Measurements from ENCODE around the gene ISM1. TPM values are rescaled to one million over a fixed set of nuclear protein-coding genes. Genes with fewer than 3 reads are reported as not detected.

The ISM1 gene
- total RNA-seq, 1 donor from 2014 or later, result 0.98 TPM

DNA sequence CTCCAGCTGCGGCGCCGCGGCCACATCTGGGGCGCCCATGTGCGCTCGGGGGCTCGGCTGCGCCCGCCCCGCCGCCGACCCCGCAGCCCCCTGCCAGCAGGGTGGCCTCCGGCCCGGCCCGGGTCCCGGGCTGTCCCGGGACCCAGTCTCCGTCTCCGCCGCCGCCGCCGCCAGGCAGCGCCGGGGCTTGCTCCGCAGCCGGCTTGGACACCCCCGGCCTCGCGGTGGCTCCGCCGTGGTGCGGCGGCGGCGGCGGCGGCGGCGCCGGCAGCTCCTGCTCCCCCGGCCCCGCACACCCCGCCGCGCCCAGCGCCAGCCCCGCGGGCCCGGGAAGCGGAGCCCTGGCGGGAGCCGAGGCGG is 219 bp downstream of the ISM1 start:
- H3K9me3 ChIP-seq (ENCODE audit: insufficient read depth, low read depth, low read length), result no peaks in the 10 kb centered on the region
- H3K4me2 ChIP-seq (ENCODE audit: low read length), result peak overlapping the region; percentile 78
- H3K79me2 ChIP-seq (ENCODE audit: insufficient read depth, low read length), result no peaks in the 10 kb centered on the region
- peak overlapping the region; percentile 42 for H3K4me3 ChIP-seq (ENCODE audit: insufficient read depth, low read depth, low read length)
- H3K9me3 Mint-ChIP-seq (ENCODE audit: unreplicated experiment), result no peaks in the 10 kb centered on the region
- H3K4me1 Mint-ChIP-seq (ENCODE audit: low read depth, unreplicated experiment), result peaks cover 1% of the 10 kb centered on the region
- peaks cover 52% of the 10 kb centered on the region for H3K27me3 ChIP-seq (ENCODE audit: insufficient read depth, low read length)
- H3K27ac ChIP-seq (ENCODE audit: low read depth, low read length), result no peak overlapping the region
- DNase-seq (ENCODE audit: low read depth), result no peak
- H3K4me3 Mint-ChIP-seq (ENCODE audit: unreplicated experiment), result no peak overlapping the region
- FAIRE-seq, result no peak
- H3K4me1 ChIP-seq (ENCODE audit: insufficient read depth, low read length), result peaks cover 5% of the 10 kb centered on the region
- H4K20me1 ChIP-seq (ENCODE audit: insufficient read depth, low read length), result no peaks in the 10 kb centered on the region
- H3K27me3 Mint-ChIP-seq (ENCODE audit: low read depth, unreplicated experiment), result peaks cover 65% of the 10 kb centered on the region
- no peak overlapping the region for H3K27ac Mint-ChIP-seq (ENCODE audit: unreplicated experiment)
- no peak overlapping the region for H3K9ac ChIP-seq (ENCODE audit: low read length)
- TF ChIP-seq, protein P1, sequence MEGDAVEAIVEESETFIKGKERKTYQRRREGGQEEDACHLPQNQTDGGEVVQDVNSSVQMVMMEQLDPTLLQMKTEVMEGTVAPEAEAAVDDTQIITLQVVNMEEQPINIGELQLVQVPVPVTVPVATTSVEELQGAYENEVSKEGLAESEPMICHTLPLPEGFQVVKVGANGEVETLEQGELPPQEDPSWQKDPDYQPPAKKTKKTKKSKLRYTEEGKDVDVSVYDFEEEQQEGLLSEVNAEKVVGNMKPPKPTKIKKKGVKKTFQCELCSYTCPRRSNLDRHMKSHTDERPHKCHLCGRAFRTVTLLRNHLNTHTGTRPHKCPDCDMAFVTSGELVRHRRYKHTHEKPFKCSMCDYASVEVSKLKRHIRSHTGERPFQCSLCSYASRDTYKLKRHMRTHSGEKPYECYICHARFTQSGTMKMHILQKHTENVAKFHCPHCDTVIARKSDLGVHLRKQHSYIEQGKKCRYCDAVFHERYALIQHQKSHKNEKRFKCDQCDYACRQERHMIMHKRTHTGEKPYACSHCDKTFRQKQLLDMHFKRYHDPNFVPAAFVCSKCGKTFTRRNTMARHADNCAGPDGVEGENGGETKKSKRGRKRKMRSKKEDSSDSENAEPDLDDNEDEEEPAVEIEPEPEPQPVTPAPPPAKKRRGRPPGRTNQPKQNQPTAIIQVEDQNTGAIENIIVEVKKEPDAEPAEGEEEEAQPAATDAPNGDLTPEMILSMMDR (IDR thresholded peaks at IDR 0.05; ENCODE audit: insufficient read depth, low read depth, low read length), result no peak
- no peak for TF ChIP-seq EZH2 (IDR thresholded peaks at IDR 0.05; ENCODE audit: insufficient read depth, low read length)
- H2AFZ ChIP-seq (ENCODE audit: low read depth, low read length), result no peak overlapping the region
- no peaks in the 10 kb centered on the region for H3K36me3 Mint-ChIP-seq (ENCODE audit: low read depth, unreplicated experiment)
- no peaks in the 10 kb centered on the region for H3K36me3 ChIP-seq (ENCODE audit: insufficient read depth, low read length)

DNA sequence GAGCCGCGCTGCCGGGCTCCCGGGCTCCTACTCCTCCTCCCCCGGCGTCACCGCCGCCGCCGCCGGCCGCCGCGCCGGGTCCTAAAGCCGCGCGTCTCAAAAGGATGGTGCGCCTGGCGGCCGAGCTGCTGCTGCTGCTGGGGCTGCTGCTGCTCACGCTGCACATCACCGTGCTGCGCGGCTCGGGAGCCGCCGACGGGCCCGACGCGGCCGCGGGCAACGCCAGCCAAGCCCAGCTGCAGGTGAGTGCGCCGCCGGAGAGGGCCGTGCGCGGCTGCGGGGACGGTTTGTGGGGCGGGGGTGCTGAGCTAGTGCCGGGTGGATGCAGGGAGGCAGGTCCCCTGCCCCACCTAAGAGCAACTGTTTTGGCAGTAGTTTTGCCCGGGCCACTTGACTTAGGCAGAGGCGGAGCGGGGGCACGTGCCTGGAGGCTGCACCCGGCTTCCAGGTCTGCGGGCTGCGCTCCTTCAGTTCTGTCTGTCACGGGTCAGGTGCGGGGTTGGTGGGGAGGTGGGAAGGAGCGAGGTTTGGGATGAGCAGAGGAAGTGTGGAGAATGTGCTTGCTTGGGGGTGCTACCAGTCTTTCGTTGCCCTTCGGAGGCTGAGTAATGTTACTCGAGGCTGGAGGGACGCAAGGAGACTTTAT is 722 bp downstream of the ISM1 start:
- H3K27me3 ChIP-seq (ENCODE audit: insufficient read depth, low read length), result peaks cover 52% of the 10 kb centered on the region
- H3K36me3 Mint-ChIP-seq (ENCODE audit: low read depth, unreplicated experiment), result no peaks in the 10 kb centered on the region
- H3K27ac ChIP-seq (ENCODE audit: low read depth, low read length), result no peak overlapping the region
- DNase-seq (ENCODE audit: low read depth) (peak; percentile 42), FAIRE-seq (no peak)
- H3K9me3 Mint-ChIP-seq (ENCODE audit: unreplicated experiment), result no peaks in the 10 kb centered on the region
- no peaks in the 10 kb centered on the region for H4K20me1 ChIP-seq (ENCODE audit: insufficient read depth, low read length)
- H3K36me3 ChIP-seq (ENCODE audit: insufficient read depth, low read length), result no peaks in the 10 kb centered on the region
- H3K4me3 ChIP-seq (ENCODE audit: insufficient read depth, low read depth, low read length), result peak overlapping the region; percentile 42
- H3K27me3 Mint-ChIP-seq (ENCODE audit: low read depth, unreplicated experiment), result peaks cover 60% of the 10 kb centered on the region
- H3K27ac Mint-ChIP-seq (ENCODE audit: unreplicated experiment), result no peak overlapping the region
- peak overlapping the region; percentile 52 for H2AFZ ChIP-seq (ENCODE audit: low read depth, low read length)
- peaks cover 1% of the 10 kb centered on the region for H3K4me1 Mint-ChIP-seq (ENCODE audit: low read depth, unreplicated experiment)
- H3K4me2 ChIP-seq (ENCODE audit: low read length), result peak overlapping the region; percentile 78
- no peaks in the 10 kb centered on the region for H3K79me2 ChIP-seq (ENCODE audit: insufficient read depth, low read length)
- H3K4me1 ChIP-seq (ENCODE audit: insufficient read depth, low read length), result peaks cover 5% of the 10 kb centered on the region
- peak overlapping the region; percentile 86 for H3K4me3 Mint-ChIP-seq (ENCODE audit: unreplicated experiment)
- H3K9me3 ChIP-seq (ENCODE audit: insufficient read depth, low read depth, low read length), result no peaks in the 10 kb centered on the region
- peak; percentile 69 for TF ChIP-seq EZH2 (IDR thresholded peaks at IDR 0.05; ENCODE audit: insufficient read depth, low read length)
- TF ChIP-seq, protein P1 (IDR thresholded peaks at IDR 0.05; ENCODE audit: insufficient read depth, low read depth, low read length), result no peak
- no peak overlapping the region for H3K9ac ChIP-seq (ENCODE audit: low read length)

DNA sequence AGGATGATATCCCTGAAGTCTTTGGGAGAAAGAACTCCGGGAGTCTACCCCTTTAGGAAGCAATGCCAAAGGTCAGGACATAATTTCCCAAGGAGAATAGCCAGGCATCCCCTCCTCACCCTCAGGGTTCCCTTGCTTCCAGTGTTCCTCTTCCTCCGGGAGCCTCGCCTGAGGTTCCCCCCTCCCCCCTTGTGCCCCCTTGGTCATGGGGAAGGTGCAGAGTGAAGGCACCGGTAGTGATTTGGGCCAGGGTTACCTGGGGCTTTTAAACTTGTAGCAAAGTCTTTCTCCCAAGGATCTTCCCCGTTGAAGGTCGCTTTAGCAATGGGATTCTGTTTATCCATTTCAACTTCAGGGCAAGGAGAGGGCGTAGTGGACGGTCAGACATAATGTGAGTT is 1.2 kb downstream of the ISM1 start:
- Histone ChIP-seq H3K4me2 (ENCODE audit: low read length) (peak overlapping the region; percentile 78), H3K9ac (ENCODE audit: low read length) (no peak overlapping the region), H3K27ac (ENCODE audit: low read depth, low read length) (no peak overlapping the region), H3K27me3 (ENCODE audit: insufficient read depth, low read length) (peaks cover 47% of the 10 kb centered on the region), H3K79me2 (ENCODE audit: insufficient read depth, low read length) (no peaks in the 10 kb centered on the region), H3K36me3 (ENCODE audit: insufficient read depth, low read length) (no peaks in the 10 kb centered on the region), H2AFZ (ENCODE audit: low read depth, low read length) (peak overlapping the region; percentile 52), H3K4me3 (ENCODE audit: insufficient read depth, low read depth, low read length) (no peak overlapping the region), H4K20me1 (ENCODE audit: insufficient read depth, low read length) (no peaks in the 10 kb centered on the region), H3K9me3 (ENCODE audit: insufficient read depth, low read depth, low read length) (no peaks in the 10 kb centered on the region), H3K4me1 (ENCODE audit: insufficient read depth, low read length) (peaks cover 5% of the 10 kb centered on the region)
- no peak for FAIRE-seq
- H3K27me3 Mint-ChIP-seq (ENCODE audit: low read depth, unreplicated experiment), result peaks cover 57% of the 10 kb centered on the region
- no peak for TF ChIP-seq EZH2 (IDR thresholded peaks at IDR 0.05; ENCODE audit: insufficient read depth, low read length)
- TF ChIP-seq, protein P1 (IDR thresholded peaks at IDR 0.05; ENCODE audit: insufficient read depth, low read depth, low read length), result no peak
- H3K27ac Mint-ChIP-seq (ENCODE audit: unreplicated experiment), result no peak overlapping the region
- no peaks in the 10 kb centered on the region for H3K36me3 Mint-ChIP-seq (ENCODE audit: low read depth, unreplicated experiment)
- peak overlapping the region; percentile 86 for H3K4me3 Mint-ChIP-seq (ENCODE audit: unreplicated experiment)
- H3K4me1 Mint-ChIP-seq (ENCODE audit: low read depth, unreplicated experiment), result peaks cover 1% of the 10 kb centered on the region
- no peak for DNase-seq (ENCODE audit: low read depth)
- no peaks in the 10 kb centered on the region for H3K9me3 Mint-ChIP-seq (ENCODE audit: unreplicated experiment)
